ENCODE results near the gene ISG15.

The ISG15 gene

GRCh38 chr1:979744-980072, 33.6 kb upstream of the ISG15 start:
- no peak for DNase-seq (ENCODE audit: extremely low read depth, insufficient read length)

GRCh38 chr1:980137-980571, 33.1 kb upstream of the ISG15 start:
- no peak overlapping the region for H3K4me3 ChIP-seq (replicated peaks; ENCODE audit: low read depth, low read length)
- TF ChIP-seq, protein P1, sequence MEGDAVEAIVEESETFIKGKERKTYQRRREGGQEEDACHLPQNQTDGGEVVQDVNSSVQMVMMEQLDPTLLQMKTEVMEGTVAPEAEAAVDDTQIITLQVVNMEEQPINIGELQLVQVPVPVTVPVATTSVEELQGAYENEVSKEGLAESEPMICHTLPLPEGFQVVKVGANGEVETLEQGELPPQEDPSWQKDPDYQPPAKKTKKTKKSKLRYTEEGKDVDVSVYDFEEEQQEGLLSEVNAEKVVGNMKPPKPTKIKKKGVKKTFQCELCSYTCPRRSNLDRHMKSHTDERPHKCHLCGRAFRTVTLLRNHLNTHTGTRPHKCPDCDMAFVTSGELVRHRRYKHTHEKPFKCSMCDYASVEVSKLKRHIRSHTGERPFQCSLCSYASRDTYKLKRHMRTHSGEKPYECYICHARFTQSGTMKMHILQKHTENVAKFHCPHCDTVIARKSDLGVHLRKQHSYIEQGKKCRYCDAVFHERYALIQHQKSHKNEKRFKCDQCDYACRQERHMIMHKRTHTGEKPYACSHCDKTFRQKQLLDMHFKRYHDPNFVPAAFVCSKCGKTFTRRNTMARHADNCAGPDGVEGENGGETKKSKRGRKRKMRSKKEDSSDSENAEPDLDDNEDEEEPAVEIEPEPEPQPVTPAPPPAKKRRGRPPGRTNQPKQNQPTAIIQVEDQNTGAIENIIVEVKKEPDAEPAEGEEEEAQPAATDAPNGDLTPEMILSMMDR (IDR thresholded peaks at IDR 0.05; ENCODE audit: insufficient read depth, low read length, poor library complexity, severe bottlenecking) = no peak
- DNase-seq (ENCODE audit: extremely low read depth, insufficient read length) = no peak
- no peaks in the 10 kb centered on the region; the same call in 1 of the 2 replicates for H3K27me3 ChIP-seq (replicated peaks; ENCODE audit: control insufficient read depth, insufficient read depth, low read length)
- no peaks in the 10 kb centered on the region for H3K36me3 ChIP-seq (ENCODE audit: control insufficient read depth, insufficient read depth, low read length)

More at GRCh38 chr1:979744-980072, 33.6 kb upstream of the ISG15 start:
- Histone ChIP-seq H3K36me3 (ENCODE audit: control insufficient read depth, insufficient read depth, low read length) (no peaks in the 10 kb centered on the region), H3K27me3 (replicated peaks; ENCODE audit: control insufficient read depth, insufficient read depth, low read length) (no peaks in the 10 kb centered on the region; the same call in 1 of the 2 replicates), H3K4me3 (replicated peaks; ENCODE audit: low read depth, low read length) (no peak overlapping the region)
- TF ChIP-seq, protein P1 (IDR thresholded peaks at IDR 0.05; ENCODE audit: insufficient read depth, low read length, poor library complexity, severe bottlenecking) = no peak

DNA sequence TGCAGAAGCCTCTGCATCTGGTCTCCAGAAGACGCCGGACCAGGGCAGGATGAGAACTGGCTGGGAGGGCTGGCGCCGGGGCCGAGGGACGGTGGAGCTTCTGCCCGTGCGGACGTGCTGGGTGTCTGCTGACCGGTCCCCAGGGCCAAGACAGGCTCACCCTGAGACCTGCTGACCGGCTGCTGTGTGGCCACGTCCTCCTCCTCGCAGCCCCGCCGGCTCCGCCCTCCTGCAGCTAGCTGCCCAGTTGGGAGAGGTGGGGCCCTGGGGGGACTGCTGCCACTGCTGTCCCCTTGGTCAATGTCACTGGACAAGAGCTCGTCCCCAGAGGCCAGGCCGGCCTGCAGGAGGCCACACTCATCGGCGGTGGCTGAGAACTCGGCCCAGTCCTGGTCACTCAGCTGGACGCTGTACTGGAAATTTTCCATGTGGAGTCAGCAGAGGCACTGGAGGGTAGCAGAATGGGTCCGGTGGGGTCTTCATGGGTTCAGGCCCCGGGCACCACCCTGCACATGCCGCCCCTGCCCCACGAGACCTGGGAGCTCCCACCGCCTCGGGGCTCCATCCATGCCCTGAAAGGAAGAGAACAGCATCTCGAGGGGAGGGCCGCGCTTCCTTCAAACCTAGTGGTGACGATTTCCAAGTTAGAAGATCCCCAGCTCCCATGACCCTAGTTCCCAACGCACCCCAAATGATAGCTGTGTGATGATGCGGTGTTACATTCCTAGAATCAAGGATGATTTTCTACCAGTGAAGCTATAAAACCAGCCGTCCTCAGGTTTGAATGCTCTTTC, 32.5 kb upstream of the ISG15 start:
- DNase-seq (ENCODE audit: extremely low read depth, insufficient read length) = peak; percentile 6
- TF ChIP-seq, protein P1 (IDR thresholded peaks at IDR 0.05; ENCODE audit: insufficient read depth, low read length, poor library complexity, severe bottlenecking) = no peak
- Histone ChIP-seq H3K36me3 (ENCODE audit: control insufficient read depth, insufficient read depth, low read length) (no peaks in the 10 kb centered on the region), H3K4me3 (replicated peaks; ENCODE audit: low read depth, low read length) (no peak overlapping the region), H3K27me3 (replicated peaks; ENCODE audit: control insufficient read depth, insufficient read depth, low read length) (no peaks in the 10 kb centered on the region; the same call in 1 of the 2 replicates)

DNA sequence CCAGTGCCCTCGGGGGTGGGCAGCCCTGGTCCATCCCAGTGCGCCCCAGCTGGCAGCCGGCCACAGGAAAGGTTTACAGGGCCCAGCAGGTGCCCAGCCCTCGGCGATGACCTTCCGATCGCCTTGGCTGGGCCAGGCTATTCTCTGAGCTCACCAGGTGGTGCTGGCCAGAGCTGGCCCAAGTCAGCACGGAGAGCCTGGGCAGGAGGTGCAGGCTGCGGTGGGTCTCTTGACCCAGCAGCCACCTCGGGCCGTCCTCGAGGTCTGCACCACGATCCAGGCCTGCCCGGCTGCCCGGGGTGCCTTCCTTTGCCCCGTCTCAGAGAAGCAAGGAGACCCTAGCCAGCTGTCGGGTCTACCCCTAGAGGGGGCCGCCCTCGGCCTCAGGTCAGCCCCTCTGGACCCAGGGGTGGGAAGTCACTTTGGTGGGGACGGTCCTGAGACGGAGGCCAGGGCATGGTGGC, 31.8 kb upstream of the ISG15 start:
- Histone ChIP-seq H3K27me3 (replicated peaks; ENCODE audit: control insufficient read depth, insufficient read depth, low read length) (no peaks in the 10 kb centered on the region; the same call in 1 of the 2 replicates), H3K4me3 (replicated peaks; ENCODE audit: low read depth, low read length) (no peak overlapping the region), H3K36me3 (ENCODE audit: control insufficient read depth, insufficient read depth, low read length) (no peaks in the 10 kb centered on the region)
- no peak for DNase-seq (ENCODE audit: extremely low read depth, insufficient read length)
- TF ChIP-seq, protein P1 (IDR thresholded peaks at IDR 0.05; ENCODE audit: insufficient read depth, low read length, poor library complexity, severe bottlenecking) = no peak

GRCh38 chr1:981955-982558, 31.2 kb upstream of the ISG15 start, which contains the start of gene PERM1:
TSS of gene PERM1 (minus strand) at chr1:982093. CDS start at chr1:981029, 1,064 bp downstream.
- no peaks in the 10 kb centered on the region; the same call in 1 of the 2 replicates for H3K27me3 ChIP-seq (replicated peaks; ENCODE audit: control insufficient read depth, insufficient read depth, low read length)

More at GRCh38 chr1:981955-982558, 31.2 kb upstream of the ISG15 start, which contains the start of gene PERM1:
- Histone ChIP-seq H3K4me3 (replicated peaks; ENCODE audit: low read depth, low read length) (no peak within 1 kb of the TSS), H3K36me3 (ENCODE audit: control insufficient read depth, insufficient read depth, low read length) (no peaks in the 10 kb centered on the region)
- no peak for DNase-seq (ENCODE audit: extremely low read depth, insufficient read length)
- TF ChIP-seq, protein P1 (IDR thresholded peaks at IDR 0.05; ENCODE audit: insufficient read depth, low read length, poor library complexity, severe bottlenecking) = no peak
